Measurements from ENCODE around the gene WNT9B. TPM values are rescaled to one million over a fixed set of nuclear protein-coding genes. Genes with fewer than 3 reads are reported as not detected.
A peak's percentile ranks its signal among the peaks of the same experiment; 100 is the strongest.

The WNT9B gene
- total RNA-seq, 1 donor from 2014 or later, result not detected

DNA sequence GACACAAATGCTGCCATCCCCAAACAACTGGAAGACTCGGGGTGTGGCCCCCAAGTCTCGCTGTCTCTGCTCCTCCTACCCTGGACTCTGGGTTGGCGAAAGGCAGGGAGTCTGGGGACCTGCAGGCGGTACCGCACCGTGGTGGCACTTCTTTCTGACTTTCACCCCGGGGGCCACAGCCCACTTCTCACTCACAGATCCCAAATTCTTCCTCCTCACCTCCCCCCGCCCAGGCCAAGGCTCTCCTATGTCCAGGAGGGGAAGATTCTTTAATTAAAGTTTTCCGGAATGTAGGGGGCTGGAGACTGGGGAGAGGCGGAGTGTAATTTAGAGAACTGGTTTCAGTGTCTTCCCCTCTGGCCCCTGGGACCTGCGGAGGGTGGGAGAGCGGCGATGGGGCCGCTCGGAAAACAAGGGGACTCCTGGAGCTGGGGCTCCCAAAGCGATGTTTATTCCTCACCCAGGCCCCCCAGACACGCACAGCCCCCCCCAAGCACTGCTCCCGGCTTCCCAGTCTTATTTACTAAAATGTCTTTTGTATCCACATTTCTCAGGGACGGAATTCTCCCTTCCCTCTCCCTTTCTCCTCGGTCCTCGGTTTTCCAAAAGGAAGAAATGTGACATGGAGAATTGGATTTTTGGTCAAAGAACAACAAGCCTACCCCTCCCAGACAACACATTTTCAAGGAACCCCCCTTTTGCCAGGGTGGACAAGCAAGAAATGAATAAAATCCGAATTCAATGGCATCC lies 34.1 kb upstream of the WNT9B start:
- Histone ChIP-seq H3K27me3 (ENCODE audit: control insufficient read depth, insufficient read depth, low read length) (peaks cover 49% of the 10 kb centered on the region), H3K36me3 (ENCODE audit: control insufficient read depth, insufficient read depth, low read length) (no peaks in the 10 kb centered on the region), H3K4me3 (ENCODE audit: low read depth, low read length) (no peak overlapping the region)
- FAIRE-seq, result no peak
- DNase-seq (ENCODE audit: low read depth), result no peak
- no peak for TF ChIP-seq CTCF (IDR thresholded peaks at IDR 0.05; ENCODE audit: insufficient read depth, low read length, severe bottlenecking)

GRCh38 chr17:46817901-46818209 lies 33.5 kb upstream of the WNT9B start:
- Histone ChIP-seq H3K36me3 (ENCODE audit: control insufficient read depth, insufficient read depth, low read length) (no peaks in the 10 kb centered on the region), H3K27me3 (ENCODE audit: control insufficient read depth, insufficient read depth, low read length) (peaks cover 50% of the 10 kb centered on the region), H3K4me3 (ENCODE audit: low read depth, low read length) (no peak overlapping the region)
- TF ChIP-seq CTCF (IDR thresholded peaks at IDR 0.05; ENCODE audit: insufficient read depth, low read length, severe bottlenecking), result no peak
- FAIRE-seq, result no peak
- no peak for DNase-seq (ENCODE audit: low read depth)

DNA sequence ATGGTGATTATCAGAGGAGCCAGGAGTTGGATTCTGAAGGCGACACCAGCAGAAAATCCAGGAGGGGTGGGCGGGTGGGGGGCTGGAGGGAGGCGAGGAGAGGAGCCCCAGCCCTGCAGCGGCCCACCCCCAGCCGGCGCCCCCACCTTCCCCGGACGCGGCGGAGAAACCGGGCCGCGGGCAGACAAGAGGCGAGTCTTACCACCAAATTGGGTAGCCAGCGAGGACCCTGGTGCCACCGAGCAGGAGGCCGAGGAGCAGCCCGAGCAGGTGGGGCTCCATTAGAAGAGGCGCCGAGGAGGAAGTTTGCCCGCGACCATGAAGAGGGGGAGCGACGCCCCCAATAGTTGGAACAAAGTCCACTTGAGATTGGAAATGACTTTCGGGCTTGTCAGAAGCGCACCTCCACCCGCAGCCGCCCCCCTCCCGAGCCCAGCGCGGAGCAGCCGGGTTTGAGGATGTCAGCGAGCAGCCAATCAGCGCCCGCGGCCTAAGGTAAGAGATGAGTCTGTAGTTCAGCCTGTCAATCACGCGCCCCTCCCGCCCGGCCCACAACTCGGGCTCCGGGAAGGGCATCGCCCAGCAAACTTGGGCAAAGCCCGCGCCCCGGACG lies 33.0 kb upstream of the WNT9B start, which contains the start of gene WNT3:
WNT3 (minus strand) TSS at position 377 of the 613 bp plus-strand sequence; CDS start at position 282, 95 bp downstream.
- Histone ChIP-seq H3K36me3 (ENCODE audit: control insufficient read depth, insufficient read depth, low read length) (no peaks in the 10 kb centered on the region), H3K4me3 (ENCODE audit: low read depth, low read length) (peak within 1 kb of the TSS; percentile 13), H3K27me3 (ENCODE audit: control insufficient read depth, insufficient read depth, low read length) (peaks cover 49% of the 10 kb centered on the region)
- DNase-seq (ENCODE audit: low read depth), result no peak
- TF ChIP-seq CTCF (IDR thresholded peaks at IDR 0.05; ENCODE audit: insufficient read depth, low read length, severe bottlenecking), result no peak
- FAIRE-seq, result no peak

- peak overlapping the region; percentile 13 for H3K4me3 ChIP-seq (ENCODE audit: low read depth, low read length)
- FAIRE-seq (no peak), DNase-seq (ENCODE audit: low read depth) (no peak)
- H3K27me3 ChIP-seq (ENCODE audit: control insufficient read depth, insufficient read depth, low read length), result peaks cover 49% of the 10 kb centered on the region
- H3K36me3 ChIP-seq (ENCODE audit: control insufficient read depth, insufficient read depth, low read length), result no peaks in the 10 kb centered on the region
- TF ChIP-seq CTCF (IDR thresholded peaks at IDR 0.05; ENCODE audit: insufficient read depth, low read length, severe bottlenecking), result no peak
These were observed 32.2 kb upstream of the WNT9B start for GRCh38 chr17:46818929-46819859.

DNA sequence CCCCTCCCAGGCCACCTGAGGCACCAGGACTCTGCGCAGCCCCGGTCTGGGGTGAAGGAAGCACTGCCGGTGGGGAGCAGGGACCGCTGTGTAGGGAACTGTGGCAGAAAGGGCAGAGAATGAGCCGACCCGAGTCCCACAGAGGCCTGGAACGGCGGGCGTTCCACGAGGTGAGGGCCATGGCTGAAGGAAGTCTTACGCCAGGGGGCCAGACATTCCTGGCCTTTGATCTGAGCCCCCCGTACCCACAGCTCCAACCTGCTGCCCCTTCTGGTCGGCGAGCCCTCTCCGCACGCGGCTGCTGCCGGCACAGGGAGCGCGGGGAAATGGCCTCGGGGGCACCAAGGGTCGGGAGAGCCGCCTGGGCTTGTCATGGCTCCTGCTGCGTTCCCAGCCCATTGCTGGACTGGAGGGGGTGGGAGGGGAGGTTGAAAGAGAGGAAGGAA lies 31.5 kb upstream of the WNT9B start:
- Histone ChIP-seq H3K27me3 (ENCODE audit: control insufficient read depth, insufficient read depth, low read length) (peaks cover 49% of the 10 kb centered on the region), H3K4me3 (ENCODE audit: low read depth, low read length) (no peak overlapping the region), H3K36me3 (ENCODE audit: control insufficient read depth, insufficient read depth, low read length) (no peaks in the 10 kb centered on the region)
- no peak for FAIRE-seq
- no peak for TF ChIP-seq CTCF (IDR thresholded peaks at IDR 0.05; ENCODE audit: insufficient read depth, low read length, severe bottlenecking)
- DNase-seq (ENCODE audit: low read depth), result no peak
